SK-N-SH treated with all-trans-retinoic acid at 6 μM for 48 hours (cell line): ENCODE data around the gene PRMT9.

Experiments
- ATAC-seq: fragments of 200-7000 bp; cut with Tn5 transposase; 3 replicates; pipeline ENCODE4 v1.9.1; 2020; ENCODE audit warnings: mild to moderate bottlenecking, moderate library complexity
- ARNTL ChIP-seq: fragments of 450-650 bp; formaldehyde crosslinking; IDR thresholded peaks from 2 replicates; pipeline ENCODE4 v1.5.0; 2020; ENCODE audit warnings: low read depth, mild to moderate bottlenecking, moderate library complexity, borderline replicate concordance
- BACH2 ChIP-seq: fragments of 250-450 bp; sonication (Bioruptor Pico); IDR thresholded peaks from 2 replicates; pipeline ENCODE4 v1.9.0; 2021; ENCODE audit warnings: mild to moderate bottlenecking, borderline replicate concordance
- CREB5 ChIP-seq: fragments of 250-450 bp; sonication (Bioruptor Pico); IDR thresholded peaks from 2 replicates; pipeline ENCODE4 v1.5.1; 2020; ENCODE audit warnings: low read depth, mild to moderate bottlenecking, moderate library complexity
- CSDC2 ChIP-seq: fragments of 250-450 bp; sonication (Bioruptor Pico); IDR thresholded peaks from 2 replicates; pipeline ENCODE4 v1.5.0; 2020; ENCODE audit warnings: mild to moderate bottlenecking, moderate library complexity
- ESRRG ChIP-seq: fragments of 250-450 bp; sonication (Bioruptor Pico); IDR thresholded peaks from 2 replicates; pipeline ENCODE4 v1.6.1; 2021; ENCODE audit warnings: mild to moderate bottlenecking
- GLIS3 ChIP-seq: fragments of 250-450 bp; sonication (Bioruptor Pico); IDR thresholded peaks from 2 replicates; pipeline ENCODE4 v1.5.0; 2020; ENCODE audit warnings: mild to moderate bottlenecking, moderate library complexity
- ISL1 ChIP-seq: fragments of 250-450 bp; sonication (Bioruptor Pico); IDR thresholded peaks from 2 replicates; pipeline ENCODE4 v2.1.2; 2022; ENCODE audit warnings: mild to moderate bottlenecking, moderate library complexity
- OSR1 ChIP-seq: fragments of 250-450 bp; sonication (Bioruptor Pico); IDR thresholded peaks from 2 replicates; pipeline ENCODE4 v1.8.0; 2022; ENCODE audit warnings: moderate library complexity, mild to moderate bottlenecking, inconsistent platforms
- PPARA ChIP-seq: fragments of 250-450 bp; sonication (Bioruptor Pico); IDR thresholded peaks from 2 replicates; pipeline ENCODE4 v1.5.0; 2020; ENCODE audit warnings: mild to moderate bottlenecking, borderline replicate concordance
- RARB ChIP-seq: fragments of 250-450 bp; sonication (Bioruptor Pico); IDR thresholded peaks from 2 replicates; pipeline ENCODE4 v1.8.0; 2021; ENCODE audit warnings: mild to moderate bottlenecking, moderate library complexity
- SNAI2 ChIP-seq: fragments of 250-450 bp; sonication (Bioruptor Pico); IDR thresholded peaks from 2 replicates; pipeline ENCODE4 v1.5.0; 2020; ENCODE audit warnings: mild to moderate bottlenecking, moderate library complexity
- TCF4 ChIP-seq: fragments of 250-450 bp; sonication (Bioruptor Pico); IDR thresholded peaks from 2 replicates; pipeline ENCODE4 v1.8.0; 2021; ENCODE audit warnings: mild to moderate bottlenecking, moderate library complexity, borderline replicate concordance
- TOX ChIP-seq: fragments of 250-450 bp; sonication (Bioruptor Pico); IDR thresholded peaks from 2 replicates; pipeline ENCODE4 v1.8.0; 2021; ENCODE audit warnings: mild to moderate bottlenecking, moderate library complexity, borderline replicate concordance
- ZC3H10 ChIP-seq: fragments of 250-450 bp; sonication (Bioruptor Pico); IDR thresholded peaks from 2 replicates; pipeline ENCODE4 v1.5.1; 2021; ENCODE audit warnings: mild to moderate bottlenecking, moderate library complexity
- ZFP3 ChIP-seq: fragments of 250-450 bp; sonication (Bioruptor Pico); IDR thresholded peaks from 2 replicates; pipeline ENCODE4 v1.5.0; 2020; ENCODE audit warnings: mild to moderate bottlenecking, moderate library complexity
- ZFP30 ChIP-seq: fragments of 450-650 bp; formaldehyde crosslinking; IDR thresholded peaks from 2 replicates; pipeline ENCODE4 v1.5.0; 2022; ENCODE audit warnings: mild to moderate bottlenecking, moderate library complexity
- ZNF565 ChIP-seq: fragments of 450-650 bp; formaldehyde crosslinking; conservative IDR thresholded peaks from 2 replicates; pipeline ENCODE4 v1.5.0; 2020; ENCODE audit warnings: low read depth, mild to moderate bottlenecking, moderate library complexity
- ZNF70 ChIP-seq: fragments of 450-650 bp; formaldehyde crosslinking; IDR thresholded peaks from 2 replicates; pipeline ENCODE4 v1.5.0; 2020; ENCODE audit warnings: mild to moderate bottlenecking, moderate library complexity
- ZNF8 ChIP-seq: fragments of 450-650 bp; formaldehyde crosslinking; IDR thresholded peaks from 2 replicates; pipeline ENCODE4 v1.5.0; 2020; ENCODE audit warnings: mild to moderate bottlenecking, moderate library complexity
- TF ChIP-seq, protein P1 (sequence below): fragments of 250-450 bp; sonication (Bioruptor Pico); IDR thresholded peaks from 2 replicates; pipeline ENCODE4 v1.5.0; 2020; ENCODE audit warnings: mild to moderate bottlenecking, moderate library complexity
- TF ChIP-seq, protein P2 (sequence below): fragments of 250-450 bp; sonication (Bioruptor Pico); IDR thresholded peaks from 2 replicates; pipeline ENCODE4 v1.8.0; 2021; ENCODE audit warnings: low read depth, mild to moderate bottlenecking, moderate library complexity, borderline replicate concordance
- TF ChIP-seq, protein P3 (sequence below): fragments of 250-450 bp; sonication (Bioruptor Pico); IDR thresholded peaks from 2 replicates; pipeline ENCODE4 v1.5.1; 2021; ENCODE audit warnings: mild to moderate bottlenecking, moderate library complexity

Gene PRMT9

GRCh38 chr4:147724468-147725201, 40.7 kb upstream of the PRMT9 start:
- no peak for ATAC-seq

GRCh38 chr4:147723326-147723725, 39.4 kb upstream of the PRMT9 start:
- no peak for ATAC-seq
- TF ChIP-seq ESRRG (CRISPR knock-in tag) (no peak), ZC3H10 (no peak), ARNTL (CRISPR knock-in tag) (no peak), SNAI2 (CRISPR knock-in tag) (no peak), PPARA (no peak), OSR1 (no peak), BACH2 (CRISPR knock-in tag) (no peak), ZNF565 (CRISPR knock-in tag) (no peak), CREB5 (CRISPR knock-in tag) (no peak), ZNF8 (CRISPR knock-in tag) (no peak), ISL1 (CRISPR knock-in tag) (no peak), CSDC2 (CRISPR knock-in tag) (no peak)
- TF ChIP-seq, protein P1, sequence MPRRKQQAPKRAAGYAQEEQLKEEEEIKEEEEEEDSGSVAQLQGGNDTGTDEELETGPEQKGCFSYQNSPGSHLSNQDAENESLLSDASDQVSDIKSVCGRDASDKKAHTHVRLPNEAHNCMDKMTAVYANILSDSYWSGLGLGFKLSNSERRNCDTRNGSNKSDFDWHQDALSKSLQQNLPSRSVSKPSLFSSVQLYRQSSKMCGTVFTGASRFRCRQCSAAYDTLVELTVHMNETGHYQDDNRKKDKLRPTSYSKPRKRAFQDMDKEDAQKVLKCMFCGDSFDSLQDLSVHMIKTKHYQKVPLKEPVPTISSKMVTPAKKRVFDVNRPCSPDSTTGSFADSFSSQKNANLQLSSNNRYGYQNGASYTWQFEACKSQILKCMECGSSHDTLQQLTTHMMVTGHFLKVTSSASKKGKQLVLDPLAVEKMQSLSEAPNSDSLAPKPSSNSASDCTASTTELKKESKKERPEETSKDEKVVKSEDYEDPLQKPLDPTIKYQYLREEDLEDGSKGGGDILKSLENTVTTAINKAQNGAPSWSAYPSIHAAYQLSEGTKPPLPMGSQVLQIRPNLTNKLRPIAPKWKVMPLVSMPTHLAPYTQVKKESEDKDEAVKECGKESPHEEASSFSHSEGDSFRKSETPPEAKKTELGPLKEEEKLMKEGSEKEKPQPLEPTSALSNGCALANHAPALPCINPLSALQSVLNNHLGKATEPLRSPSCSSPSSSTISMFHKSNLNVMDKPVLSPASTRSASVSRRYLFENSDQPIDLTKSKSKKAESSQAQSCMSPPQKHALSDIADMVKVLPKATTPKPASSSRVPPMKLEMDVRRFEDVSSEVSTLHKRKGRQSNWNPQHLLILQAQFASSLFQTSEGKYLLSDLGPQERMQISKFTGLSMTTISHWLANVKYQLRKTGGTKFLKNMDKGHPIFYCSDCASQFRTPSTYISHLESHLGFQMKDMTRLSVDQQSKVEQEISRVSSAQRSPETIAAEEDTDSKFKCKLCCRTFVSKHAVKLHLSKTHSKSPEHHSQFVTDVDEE (CRISPR knock-in tag) = no peak
- TF ChIP-seq, protein P2, sequence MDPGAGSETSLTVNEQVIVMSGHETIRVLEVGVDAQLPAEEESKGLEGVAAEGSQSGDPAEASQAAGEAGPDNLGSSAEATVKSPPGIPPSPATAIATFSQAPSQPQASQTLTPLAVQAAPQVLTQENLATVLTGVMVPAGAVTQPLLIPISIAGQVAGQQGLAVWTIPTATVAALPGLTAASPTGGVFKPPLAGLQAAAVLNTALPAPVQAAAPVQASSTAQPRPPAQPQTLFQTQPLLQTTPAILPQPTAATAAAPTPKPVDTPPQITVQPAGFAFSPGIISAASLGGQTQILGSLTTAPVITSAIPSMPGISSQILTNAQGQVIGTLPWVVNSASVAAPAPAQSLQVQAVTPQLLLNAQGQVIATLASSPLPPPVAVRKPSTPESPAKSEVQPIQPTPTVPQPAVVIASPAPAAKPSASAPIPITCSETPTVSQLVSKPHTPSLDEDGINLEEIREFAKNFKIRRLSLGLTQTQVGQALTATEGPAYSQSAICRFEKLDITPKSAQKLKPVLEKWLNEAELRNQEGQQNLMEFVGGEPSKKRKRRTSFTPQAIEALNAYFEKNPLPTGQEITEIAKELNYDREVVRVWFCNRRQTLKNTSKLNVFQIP = no peak

More at GRCh38 chr4:147724468-147725201, 40.7 kb upstream of the PRMT9 start:
- no peak for TF ChIP-seq PPARA
- no peak for TF ChIP-seq RARB (CRISPR knock-in tag)
- no peak for TF ChIP-seq ZFP30 (CRISPR knock-in tag)
- TF ChIP-seq ZNF565 (CRISPR knock-in tag) = no peak
- TF ChIP-seq TCF4 (CRISPR knock-in tag) = no peak
- TF ChIP-seq, protein P3, sequence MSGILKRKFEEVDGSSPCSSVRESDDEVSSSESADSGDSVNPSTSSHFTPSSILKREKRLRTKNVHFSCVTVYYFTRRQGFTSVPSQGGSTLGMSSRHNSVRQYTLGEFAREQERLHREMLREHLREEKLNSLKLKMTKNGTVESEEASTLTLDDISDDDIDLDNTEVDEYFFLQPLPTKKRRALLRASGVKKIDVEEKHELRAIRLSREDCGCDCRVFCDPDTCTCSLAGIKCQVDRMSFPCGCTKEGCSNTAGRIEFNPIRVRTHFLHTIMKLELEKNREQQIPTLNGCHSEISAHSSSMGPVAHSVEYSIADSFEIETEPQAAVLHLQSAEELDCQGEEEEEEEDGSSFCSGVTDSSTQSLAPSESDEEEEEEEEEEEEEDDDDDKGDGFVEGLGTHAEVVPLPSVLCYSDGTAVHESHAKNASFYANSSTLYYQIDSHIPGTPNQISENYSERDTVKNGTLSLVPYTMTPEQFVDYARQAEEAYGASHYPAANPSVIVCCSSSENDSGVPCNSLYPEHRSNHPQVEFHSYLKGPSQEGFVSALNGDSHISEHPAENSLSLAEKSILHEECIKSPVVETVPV = no peak
- TF ChIP-seq, protein P1 (CRISPR knock-in tag) = no peak
- TF ChIP-seq BACH2 (CRISPR knock-in tag) = no peak
- TF ChIP-seq ARNTL (CRISPR knock-in tag) = no peak
- TF ChIP-seq CSDC2 (CRISPR knock-in tag) = no peak
- no peak for TF ChIP-seq TOX
- no peak for TF ChIP-seq ISL1 (CRISPR knock-in tag)
- no peak for TF ChIP-seq OSR1
- no peak for TF ChIP-seq ZFP3 (CRISPR knock-in tag)
- TF ChIP-seq GLIS3 (CRISPR knock-in tag) = no peak
- TF ChIP-seq, protein P2 = no peak
- no peak for TF ChIP-seq ZNF8 (CRISPR knock-in tag)
- no peak for TF ChIP-seq CREB5 (CRISPR knock-in tag)
- no peak for TF ChIP-seq ZC3H10
- TF ChIP-seq ZNF70 (CRISPR knock-in tag) = no peak
